HepG2 (cell line): Measurements from ENCODE around the gene PSMG3. TPM values are rescaled to one million over a fixed set of nuclear protein-coding genes. Genes with fewer than 3 reads are reported as not detected.

ENCODE experiments used
- EP300 ChIP-seq, 3 experiments: sonication (generic) in 1 of 3; formaldehyde crosslinking in 1 of 3; IDR thresholded peaks; 2 replicates each; pipeline versions ENCODE4 v1.5.1 to v1.6.1; 2011 to 2020; ENCODE audit warnings: low read depth in 2 of 3, low read length in 2 of 3, borderline replicate concordance in 1 of 3, improper control_type of control experiment in 1 of 3, mild to moderate bottlenecking in 1 of 3, missing genetic modification reagents in 1 of 3, moderate library complexity in 1 of 3
- HOXD1 ChIP-seq: sonication (generic); formaldehyde crosslinking; IDR thresholded peaks from 2 replicates; pipeline ENCODE4 v1.5.0; 2020; ENCODE audit warnings: missing genetic modification reagents
- IRF1 ChIP-seq: sonication (generic); formaldehyde crosslinking; IDR thresholded peaks from 2 replicates; pipeline ENCODE4 v1.4.0; 2020; ENCODE audit warnings: low read depth, mild to moderate bottlenecking, missing genetic modification reagents
- MTF2 ChIP-seq: sonication (generic); formaldehyde crosslinking; IDR thresholded peaks from 2 replicates; pipeline ENCODE4 v1.5.0; 2020; ENCODE audit warnings: missing genetic modification reagents, borderline replicate concordance
- MYC ChIP-seq: sonication (generic); formaldehyde crosslinking; IDR thresholded peaks from 2 replicates; pipeline ENCODE4 v1.9.0; 2021; ENCODE audit warnings: missing genetic modification reagents, borderline replicate concordance
- NFE2L2 ChIP-seq: fragments of 150-350 bp; IDR thresholded peaks from 2 replicates; pipeline ENCODE4 v1.6.1; 2014; ENCODE audit warnings: low read length
- PHF8 ChIP-seq: sonication (generic); formaldehyde crosslinking; IDR thresholded peaks from 2 replicates; pipeline ENCODE4 v1.5.0; 2020; ENCODE audit warnings: missing genetic modification reagents
- POLR2AphosphoS2 ChIP-seq: IDR thresholded peaks from 2 replicates; pipeline ENCODE4 v1.6.1; 2011; ENCODE audit warnings: low read depth, low read length, improper control_type of control experiment
- PRMT3 ChIP-seq: sonication (generic); formaldehyde crosslinking; IDR thresholded peaks from 2 replicates; pipeline ENCODE4 v1.8.1; 2022; ENCODE audit warnings: low read depth, mild to moderate bottlenecking, moderate library complexity, missing genetic modification reagents, borderline replicate concordance
- RFXAP ChIP-seq: sonication (generic); formaldehyde crosslinking; IDR thresholded peaks from 2 replicates; pipeline ENCODE4 v1.4.0; 2020; ENCODE audit warnings: missing genetic modification reagents, borderline replicate concordance
- TFE3 ChIP-seq: IDR thresholded peaks from 2 replicates; pipeline ENCODE4 v1.6.1; 2016
- THAP11 ChIP-seq: IDR thresholded peaks from 2 replicates; pipeline ENCODE4 v1.6.1; 2016; ENCODE audit warnings: missing biosample characterization, missing genetic modification reagents
- ZBTB40 ChIP-seq, 2 experiments: fragments of 450-650 bp in 1 of 2; sonication (generic) in 1 of 2; formaldehyde crosslinking in 1 of 2; IDR thresholded peaks; 2 replicates each; pipeline versions ENCODE4 v1.6.1 to v1.8.0; 2016 to 2022; ENCODE audit warnings: antibody characterized with exemption in 1 of 2, mild to moderate bottlenecking in 1 of 2, missing genetic modification reagents in 1 of 2
- ZBTB42 ChIP-seq: sonication (generic); formaldehyde crosslinking; IDR thresholded peaks from 2 replicates; pipeline ENCODE4 v1.5.0; 2020; ENCODE audit warnings: mild to moderate bottlenecking, missing genetic modification reagents
- ZFP41 ChIP-seq: sonication (generic); formaldehyde crosslinking; IDR thresholded peaks from 2 replicates; pipeline ENCODE4 v1.4.0; 2020; ENCODE audit warnings: mild to moderate bottlenecking, missing genetic modification reagents, borderline replicate concordance
- ZMYM3 ChIP-seq: sonication (generic); formaldehyde crosslinking; IDR thresholded peaks from 2 replicates; pipeline ENCODE4 v1.5.1; 2020; ENCODE audit warnings: mild to moderate bottlenecking, missing genetic modification reagents
- polyA plus RNA-seq, 8 experiments: library from polyadenylated mRNA; depleted of rRNA in 3 of 8; stranded (reverse) in 7 of 8; unstranded in 1 of 8; fragments of >200 nt; fragmentation: Illumina TruSeq in 4 of 8; extraction: Trizol in 4 of 8; gene quantifications; 2 replicates each; pipeline versions ENCODE4 v1.2.1 to v1.2.3, GENCODE V29; 2011 to 2016; ENCODE audit warnings: low read depth in 4 of 8, missing spikeins in 1 of 8, mixed read lengths in 1 of 8; ENCODE audit not compliant: insufficient read depth in 1 of 8
- total RNA-seq, 5 experiments: library from RNA; depleted of rRNA; stranded (reverse); fragments of >200 nt; fragmentation: Illumina TruSeq; extraction: Trizol; gene quantifications; 2 replicates each; pipeline ENCODE4 v1.2.3, GENCODE V29; 2016; ENCODE audit warnings: low read depth in 1 of 5

PSMG3 gene
- total and polyA plus RNA-seq, 2 of the 13 experiments (the other 11 are each of a cell fraction or from before 2014, with no cell fraction given), result 29.6 to 48.4 TPM

GRCh38 chr7:1569833-1570632 is at the start of gene PSMG3 (continued):
- TF ChIP-seq POLR2AphosphoS2, result no peak
- no peak for TF ChIP-seq ZMYM3 (CRISPR knock-in tag)
- peak; percentile 84 for TF ChIP-seq PHF8 (CRISPR knock-in tag)
- peak; percentile 61; the same call in 1 of the 2 replicates for TF ChIP-seq RFXAP (CRISPR knock-in tag)
- TF ChIP-seq ZBTB40 (IDR thresholded peaks at IDR 0.05), result peak; percentile 90
- TF ChIP-seq ZBTB40 (CRISPR knock-in tag; IDR thresholded peaks at IDR 0.05), result peak; percentile 26; the same call in 1 of the 2 replicates
- TF ChIP-seq HOXD1 (CRISPR knock-in tag), result peak; percentile 68; the same call in 1 of the 2 replicates
- no peak for TF ChIP-seq MTF2 (CRISPR knock-in tag)
- TF ChIP-seq EP300 (IDR thresholded peaks at IDR 0.05; ENCODE audit: low read depth in 2 of 2, low read length in 2 of 2), result 0 out of 4 replicates have a peak, but pooled peaks of 1 of the 2 experiments have one; percentile 13
- TF ChIP-seq EP300 (CRISPR knock-in tag; IDR thresholded peaks at IDR 0.05; ENCODE audit: borderline replicate concordance), result no peak; the same call in 1 of the 2 replicates
- TF ChIP-seq MYC (CRISPR knock-in tag), result peak; percentile 67; the same call in 1 of the 2 replicates
- TF ChIP-seq TFE3 (CRISPR knock-in tag), result peak; percentile 44; the same call in 1 of the 2 replicates
- TF ChIP-seq IRF1 (CRISPR knock-in tag), result no peak
- 0 out of 2 replicates have a peak, but pooled peaks have one; percentile 21 for TF ChIP-seq ZFP41
- TF ChIP-seq PRMT3 (CRISPR knock-in tag), result no peak
- 0 out of 2 replicates have a peak, but pooled peaks have one; percentile 87 for TF ChIP-seq ZBTB42 (CRISPR knock-in tag)
- TF ChIP-seq NFE2L2, result no peak
- peak; percentile 94 for TF ChIP-seq THAP11 (CRISPR knock-in tag)
